Stimulated activated naive CD8-positive, alpha-beta T cell treated with anti-CD3 and anti-CD28 coated beads, Interleukin-15, Interleukin-2, amounts not matched to agents 100 ng/mL and 50 ng/mL, for 24 hours (primary cell): ENCODE measurements around the gene EIF5A2.

Source experiments
- H3K27ac Mint-ChIP-seq: one replicate; pipeline ENCODE4 v1.8.0; 2021; ENCODE audit warnings: mild to moderate bottlenecking, mixed read lengths
- H3K27me3 Mint-ChIP-seq: one replicate; pipeline ENCODE4 v1.8.0; 2021; ENCODE audit warnings: mixed read lengths
- H3K36me3 Mint-ChIP-seq: one replicate; pipeline ENCODE4 v1.8.0; 2021; ENCODE audit warnings: low read depth, mixed read lengths
- H3K4me1 Mint-ChIP-seq: one replicate; pipeline ENCODE4 v1.8.0; 2021; ENCODE audit warnings: low read depth, mixed read lengths
- H3K4me3 Mint-ChIP-seq: one replicate; pipeline ENCODE4 v1.8.0; 2021; ENCODE audit warnings: mild to moderate bottlenecking, mixed read lengths
- H3K9me3 Mint-ChIP-seq: one replicate; pipeline ENCODE4 v1.8.0; 2021; ENCODE audit warnings: mixed read lengths

EIF5A2 gene

DNA sequence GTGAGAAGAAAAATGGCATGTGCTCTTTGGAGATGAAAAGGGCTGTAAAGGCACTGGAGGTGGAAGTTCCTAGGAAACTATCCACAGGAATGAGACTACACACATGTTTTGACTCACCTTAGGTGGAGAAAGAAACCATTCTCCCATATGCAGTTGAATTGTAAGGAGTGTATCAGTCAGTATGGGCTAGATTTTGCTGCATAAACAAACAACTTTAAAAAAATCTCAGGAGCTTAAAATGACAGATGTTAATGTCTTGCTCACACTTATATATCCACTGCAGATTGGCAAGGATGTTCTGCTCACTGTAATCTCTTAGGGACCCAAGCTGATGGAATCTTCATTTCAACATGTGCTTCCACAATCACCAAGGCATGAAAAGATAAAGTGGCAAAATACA is 64.1 kb downstream of the EIF5A2 start:
- H3K27ac Mint-ChIP-seq, result no peak overlapping the region
- peaks cover 22% of the 10 kb centered on the region for H3K27me3 Mint-ChIP-seq
- H3K4me3 Mint-ChIP-seq, result no peak overlapping the region
- no peaks in the 10 kb centered on the region for H3K36me3 Mint-ChIP-seq
- H3K9me3 Mint-ChIP-seq, result no peaks in the 10 kb centered on the region
- no peaks in the 10 kb centered on the region for H3K4me1 Mint-ChIP-seq

DNA sequence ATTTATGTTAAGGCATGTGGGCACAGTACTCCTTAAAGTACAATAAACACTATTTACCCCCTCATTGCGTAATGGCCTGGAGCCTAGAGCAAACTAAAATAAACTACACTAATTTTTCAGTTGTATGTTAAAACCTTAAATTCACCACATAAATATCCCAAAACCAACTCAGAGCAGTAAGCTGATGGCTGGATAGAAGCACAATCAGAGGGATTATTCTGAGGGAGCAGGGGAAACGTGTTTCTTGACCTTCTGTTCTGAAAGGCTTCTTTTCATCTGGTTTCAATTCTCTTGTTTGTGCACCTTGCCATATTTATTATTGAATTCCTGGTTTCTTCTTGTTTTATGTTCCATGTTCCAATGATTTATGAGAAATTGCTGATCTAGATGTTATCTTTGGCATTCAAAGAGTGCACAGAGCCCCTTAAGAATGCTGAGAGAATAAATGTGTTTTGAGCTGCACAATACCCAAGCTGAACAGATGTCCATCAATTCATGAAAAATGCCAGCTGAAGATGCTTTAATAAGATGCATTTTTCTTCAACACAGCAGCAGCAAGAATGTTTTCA is 68.1 kb downstream of the EIF5A2 start:
- Mint-ChIP-seq H3K4me1 (no peaks in the 10 kb centered on the region), H3K36me3 (no peaks in the 10 kb centered on the region), H3K27ac (no peak overlapping the region), H3K27me3 (peaks cover 33% of the 10 kb centered on the region), H3K9me3 (no peaks in the 10 kb centered on the region), H3K4me3 (no peak overlapping the region)

DNA sequence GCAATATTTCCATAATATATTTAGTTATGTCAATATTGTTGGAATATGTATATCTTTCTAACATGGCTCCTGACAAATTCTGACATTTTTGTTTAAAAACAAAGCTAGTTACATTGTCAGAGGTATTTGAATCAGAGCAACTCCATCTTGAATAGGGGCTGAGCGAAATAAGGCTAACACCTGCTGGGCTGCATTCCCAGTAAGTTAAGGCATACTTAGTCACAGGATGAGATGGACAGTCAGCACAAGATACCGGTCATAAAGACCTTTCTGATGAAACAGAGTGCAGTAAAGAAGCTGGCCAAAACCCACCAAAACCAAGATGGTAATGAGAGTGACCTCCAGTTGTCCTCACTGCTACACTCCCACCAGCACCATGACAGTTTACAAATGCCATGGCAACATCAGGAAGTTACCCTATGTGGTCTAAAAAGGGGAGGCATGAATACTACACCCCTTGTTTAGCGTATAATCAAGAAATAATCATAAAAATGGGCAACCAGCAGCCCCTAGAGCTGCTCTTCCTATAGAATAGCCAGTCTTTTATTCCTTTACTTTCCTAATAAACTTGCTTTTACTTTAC is 68.8 kb downstream of the EIF5A2 start:
- Mint-ChIP-seq H3K27ac (no peak overlapping the region), H3K4me1 (no peaks in the 10 kb centered on the region), H3K4me3 (no peak overlapping the region), H3K27me3 (peaks cover 35% of the 10 kb centered on the region), H3K36me3 (no peaks in the 10 kb centered on the region), H3K9me3 (no peaks in the 10 kb centered on the region)
